ENCODE data around the gene EXPH5.

DNA sequence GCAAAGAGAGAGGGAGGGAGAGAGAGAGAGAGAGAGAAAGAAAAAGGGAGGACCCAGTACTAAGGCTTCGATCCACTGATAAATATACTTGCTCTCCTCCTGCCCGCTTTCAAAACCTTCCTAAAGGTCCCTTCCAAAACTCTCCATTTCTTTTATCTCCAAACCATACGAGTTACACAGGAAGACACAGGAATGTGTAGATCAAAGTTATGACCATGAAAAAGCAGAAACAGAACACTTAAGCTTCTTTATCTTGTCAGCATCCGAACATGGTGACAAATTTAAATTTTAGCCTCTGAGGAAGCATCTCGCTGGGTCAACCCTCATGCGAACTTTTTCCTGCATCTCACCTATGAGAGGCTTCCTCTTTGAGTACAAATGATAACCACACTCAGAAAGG is 66.2 kb downstream of the EXPH5 start:
- TF ChIP-seq, protein P1, sequence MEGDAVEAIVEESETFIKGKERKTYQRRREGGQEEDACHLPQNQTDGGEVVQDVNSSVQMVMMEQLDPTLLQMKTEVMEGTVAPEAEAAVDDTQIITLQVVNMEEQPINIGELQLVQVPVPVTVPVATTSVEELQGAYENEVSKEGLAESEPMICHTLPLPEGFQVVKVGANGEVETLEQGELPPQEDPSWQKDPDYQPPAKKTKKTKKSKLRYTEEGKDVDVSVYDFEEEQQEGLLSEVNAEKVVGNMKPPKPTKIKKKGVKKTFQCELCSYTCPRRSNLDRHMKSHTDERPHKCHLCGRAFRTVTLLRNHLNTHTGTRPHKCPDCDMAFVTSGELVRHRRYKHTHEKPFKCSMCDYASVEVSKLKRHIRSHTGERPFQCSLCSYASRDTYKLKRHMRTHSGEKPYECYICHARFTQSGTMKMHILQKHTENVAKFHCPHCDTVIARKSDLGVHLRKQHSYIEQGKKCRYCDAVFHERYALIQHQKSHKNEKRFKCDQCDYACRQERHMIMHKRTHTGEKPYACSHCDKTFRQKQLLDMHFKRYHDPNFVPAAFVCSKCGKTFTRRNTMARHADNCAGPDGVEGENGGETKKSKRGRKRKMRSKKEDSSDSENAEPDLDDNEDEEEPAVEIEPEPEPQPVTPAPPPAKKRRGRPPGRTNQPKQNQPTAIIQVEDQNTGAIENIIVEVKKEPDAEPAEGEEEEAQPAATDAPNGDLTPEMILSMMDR (conservative IDR thresholded peaks at IDR 0.05): no peak
- no peak for TF ChIP-seq EZH2 (IDR thresholded peaks at IDR 0.05; ENCODE audit: low read depth)
